Vagina (tissue), 2 donors: ENCODE measurements around the gene MAPK13.
"Not testable (repeated sequence)": the region's sequence is repeated elsewhere in the genome, so short reads cannot be mapped to it uniquely, and the experiment has no call there.

ENCODE experiments used
- CTCF ChIP-seq, 3 experiments: fragments of 450-650 bp in 2 of 3; fragments of 200-600 bp in 1 of 3; sonication (generic) in 1 of 3; IDR thresholded peaks; one replicate each; pipeline ENCODE4 v1.5.1; 2017 to 2019; ENCODE audit warnings: antibody characterized with exemption in 3 of 3, mild to moderate bottlenecking in 2 of 3, moderate library complexity in 2 of 3
- POLR2A ChIP-seq, 2 donors: fragments of 450-650 bp; IDR thresholded peaks; one replicate each; pipeline ENCODE4 v1.6.1; 2017; ENCODE audit warnings: antibody characterized with exemption in 2 of 2, mild to moderate bottlenecking in 2 of 2, moderate library complexity in 2 of 2

GRCh38 chr6:36124346-36124745 lies 6.0 kb upstream of the MAPK13 start:
- not testable (repeated sequence) for TF ChIP-seq CTCF, POLR2A (IDR thresholded peaks at IDR 0.05)
